Activated CD8-positive, alpha-beta memory T cell treated with anti-CD3 and anti-CD28 coated beads, Interleukin-2, amount 50 U/mL, for 24 hours (primary cell): ENCODE results near the gene ERICH4.
"Not testable (repeated sequence)": the region's sequence is repeated elsewhere in the genome, so short reads cannot be mapped to it uniquely, and the experiment has no call there.

Experiments
- DNase-seq: peaks from one replicate; pipeline ENCODE4 v3.0.0-alpha.2; 2020; ENCODE audit errors: extremely low read depth

ERICH4 gene

DNA sequence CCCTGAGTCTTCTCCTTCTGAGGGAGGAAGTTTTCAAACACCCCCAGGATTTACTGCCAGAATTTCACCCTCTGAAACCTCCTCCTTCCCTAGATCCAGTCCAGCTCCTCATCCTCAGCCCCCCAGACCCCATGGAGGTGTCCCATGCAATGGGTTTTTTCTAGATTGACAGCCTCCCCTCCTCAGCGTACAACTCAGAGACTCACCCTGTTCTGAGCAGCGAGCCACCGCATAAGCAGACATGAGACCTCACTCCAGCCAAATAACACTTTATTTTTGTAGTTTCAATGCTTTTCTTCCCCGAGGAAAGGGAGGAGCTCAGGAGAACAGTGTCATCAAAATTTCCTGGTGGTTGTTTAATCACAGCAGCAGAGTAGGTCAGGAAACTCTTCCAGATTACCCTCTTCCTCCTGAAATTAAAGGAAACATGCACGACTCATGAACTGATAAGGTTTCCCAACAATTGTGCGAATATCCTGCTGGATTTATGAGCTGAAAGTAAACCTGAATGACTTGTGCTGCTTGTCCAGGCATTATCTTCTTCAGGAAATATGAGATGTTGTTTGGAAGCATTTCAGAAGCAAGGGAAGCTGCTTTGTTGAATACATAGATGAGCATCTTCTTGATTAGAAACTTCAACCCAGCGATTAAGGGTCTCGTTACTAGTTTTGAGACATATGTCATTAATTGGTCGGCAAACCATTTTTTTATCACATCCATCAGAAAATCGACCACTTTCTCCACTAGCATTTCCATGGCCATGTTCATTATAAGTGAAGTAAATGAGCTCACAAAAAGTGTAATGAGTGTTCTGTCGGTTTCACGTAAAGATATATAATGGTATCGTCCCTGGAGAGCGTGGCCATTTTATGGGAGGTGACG, 36.2 kb downstream of the ERICH4 start:
- DNase-seq, result no peak

DNA sequence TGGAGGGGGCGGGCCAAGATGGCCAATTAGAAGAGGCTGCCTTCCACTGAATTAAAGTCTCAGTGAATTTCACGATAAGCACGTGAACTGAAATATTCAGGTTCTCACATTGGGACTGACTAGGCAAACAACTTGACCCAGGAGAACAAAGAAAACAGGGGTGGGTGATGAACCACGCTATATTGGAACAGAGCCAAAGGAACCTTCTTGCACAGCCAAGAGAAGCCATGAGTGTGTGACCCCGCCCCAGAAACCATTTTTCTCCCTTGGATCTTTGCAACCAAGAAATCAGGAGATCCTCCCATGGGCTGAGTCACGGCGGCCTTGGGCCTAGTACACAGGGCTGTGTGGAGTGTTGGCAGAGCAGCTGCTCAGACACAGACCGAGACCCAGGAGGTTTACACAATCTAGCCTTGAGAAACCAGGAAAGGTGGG, 36.8 kb downstream of the ERICH4 start:
- DNase-seq, result no peak

DNA sequence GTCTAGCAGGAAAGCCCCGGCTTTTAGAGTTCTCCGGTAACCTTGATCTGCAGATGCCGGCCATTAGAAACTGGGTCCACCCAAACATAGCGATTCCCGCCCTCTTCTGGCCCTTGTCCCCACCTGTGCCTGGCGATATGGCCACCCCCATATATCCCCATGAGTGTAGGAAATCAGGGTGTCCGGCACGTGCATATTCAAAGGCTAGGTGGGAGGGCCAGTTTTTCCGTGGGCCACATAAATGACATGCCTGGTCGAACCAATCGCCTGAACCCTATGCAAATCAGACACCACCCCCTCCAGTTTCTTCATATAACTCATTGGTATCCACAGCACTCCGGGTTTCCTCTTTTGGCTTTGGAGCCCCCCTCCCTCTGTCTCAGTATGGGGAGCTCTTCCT, 37.4 kb downstream of the ERICH4 start:
- DNase-seq, result no peak

DNA sequence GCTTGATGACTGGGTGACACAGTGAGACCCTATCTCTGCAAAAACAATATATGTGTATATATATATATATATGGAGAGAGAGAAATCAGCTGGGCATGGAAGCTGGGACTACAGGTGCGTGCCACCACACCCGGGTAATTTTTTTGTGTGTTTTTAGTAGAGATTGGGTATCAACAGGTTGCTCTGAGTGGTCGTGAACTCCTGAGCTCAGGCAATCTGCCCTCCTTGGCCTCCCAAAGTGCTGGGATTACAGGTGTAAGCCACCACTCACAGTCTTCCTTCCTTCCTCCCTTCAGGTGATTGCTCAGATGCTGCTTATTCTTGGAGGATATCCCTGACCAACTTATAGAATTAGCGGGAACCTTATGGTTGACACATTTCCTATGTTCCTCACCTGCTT, 41.9 kb downstream of the ERICH4 start:
- no peak for DNase-seq

DNA sequence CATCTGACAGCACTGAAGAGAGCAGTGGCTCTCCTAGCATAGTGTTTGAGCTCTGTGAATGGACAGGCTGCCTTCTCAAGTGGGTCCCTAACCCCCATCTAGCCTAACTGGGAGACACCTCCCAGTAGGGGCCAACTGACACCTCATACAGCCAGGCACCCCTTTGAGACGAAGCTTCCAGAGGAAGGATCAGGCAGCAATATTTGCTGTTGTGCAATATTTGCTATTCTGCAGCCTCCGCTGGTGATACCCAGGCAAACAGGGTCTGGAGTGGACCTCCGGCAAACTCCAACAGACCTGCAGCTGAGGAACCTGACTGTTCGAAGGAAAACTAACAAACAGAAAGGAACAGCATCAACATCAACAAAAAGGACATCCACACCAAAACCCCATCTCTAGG, 44.0 kb downstream of the ERICH4 start:
- not testable (repeated sequence) for DNase-seq

DNA sequence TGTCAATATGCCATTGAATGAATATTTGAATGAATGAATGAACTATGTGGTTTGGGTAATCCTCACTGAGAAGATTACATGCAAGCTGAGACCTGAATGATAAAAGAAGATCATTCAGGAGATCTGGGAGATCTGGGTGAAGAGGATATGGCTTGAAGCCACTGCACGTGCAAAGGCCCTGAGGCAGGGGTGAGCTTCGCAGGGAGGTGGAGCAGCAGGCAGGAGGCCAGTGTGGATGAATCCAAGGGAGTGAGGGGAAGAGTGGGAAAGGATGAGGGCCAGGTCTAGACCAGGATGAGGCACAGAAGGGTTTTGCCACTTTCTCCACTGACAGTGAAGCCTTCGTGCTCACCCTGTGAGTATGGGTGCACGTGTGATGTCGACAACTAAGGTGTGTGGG, 49.9 kb downstream of the ERICH4 start:
- no peak for DNase-seq
